NCI-H2107 treated with DMSO at 0.1 percent for 48 hours (cell line): ENCODE results near the gene RUVBL1.

Source experiments
- DNase-seq: peaks from one replicate; lab custom pipeline; 2025; ENCODE audit not compliant: unreplicated experiment; lab: John Stamatoyannopoulos, UW

The RUVBL1 gene

GRCh38 chr3:128036119-128036518, 87.5 kb downstream of the RUVBL1 start:
- DNase-seq: no peak

- DNase-seq: no peak
Observed at GRCh38 chr3:128033102-128033501, 90.5 kb downstream of the RUVBL1 start.
